ENCODE measurements around the gene ENPP3.

DNA sequence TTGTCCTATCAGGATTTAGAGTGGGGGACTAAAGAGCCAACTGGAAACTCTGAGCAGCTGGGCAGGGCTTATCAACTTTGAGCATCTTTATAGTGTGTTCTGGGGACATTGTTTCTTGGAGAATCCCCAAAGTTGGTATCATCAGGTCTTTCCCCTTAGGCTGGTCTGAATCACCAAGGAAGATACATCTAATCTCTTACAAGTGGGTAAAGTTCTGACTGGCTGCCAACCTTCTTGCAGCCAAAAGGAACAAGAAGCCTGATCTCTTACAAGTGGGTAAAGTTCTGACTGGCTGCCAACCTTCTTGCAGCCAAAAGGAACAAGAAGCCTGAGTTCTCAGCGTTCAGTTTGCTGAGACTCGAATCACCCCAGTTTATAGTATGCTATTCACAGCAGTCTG, 7.5 kb upstream of the ENPP3 start:
- no peak for TF ChIP-seq POLR2A (IDR thresholded peaks at IDR 0.05; ENCODE audit: low read depth, low read length)
- TF ChIP-seq POLR2AphosphoS5 (IDR thresholded peaks at IDR 0.05; ENCODE audit: low read depth, low read length): no peak
- no peak for TF ChIP-seq TAF1 (IDR thresholded peaks at IDR 0.05; ENCODE audit: borderline replicate concordance, low read depth, low read length)
